GM19238 (cell line): ENCODE data around the gene DLG2.
"Not testable (repeated sequence)": the region's sequence is repeated elsewhere in the genome, so short reads cannot be mapped to it uniquely, and the experiment has no call there.

ENCODE experiments used
- DNase-seq: peaks from one replicate; pipeline ENCODE4 v3.0.0; 2011; ENCODE audit warnings: low spot score; ENCODE audit not compliant: insufficient read length

The DLG2 gene

DNA sequence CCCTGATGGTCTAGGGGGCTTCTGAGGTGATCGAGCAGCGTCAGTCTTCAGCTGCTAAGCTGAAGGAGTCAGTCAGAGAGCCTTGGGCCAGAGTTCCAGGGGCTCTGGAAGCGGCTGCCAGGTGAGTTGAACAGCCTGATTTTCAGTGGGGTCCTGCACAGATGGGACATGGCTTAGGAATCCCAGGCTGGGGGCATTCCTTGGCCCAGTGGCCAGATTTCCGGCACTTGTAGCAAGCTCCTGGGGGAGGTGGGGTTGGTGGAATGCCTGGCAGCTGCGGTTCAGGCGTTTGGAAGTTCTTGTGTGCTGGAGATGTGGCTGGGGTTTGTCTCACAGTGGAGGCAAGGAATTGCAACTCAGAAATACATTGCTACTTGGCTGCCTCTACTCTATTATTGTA is 2192.3 kb downstream of the DLG2 start:
- DNase-seq = not testable (repeated sequence)

DNA sequence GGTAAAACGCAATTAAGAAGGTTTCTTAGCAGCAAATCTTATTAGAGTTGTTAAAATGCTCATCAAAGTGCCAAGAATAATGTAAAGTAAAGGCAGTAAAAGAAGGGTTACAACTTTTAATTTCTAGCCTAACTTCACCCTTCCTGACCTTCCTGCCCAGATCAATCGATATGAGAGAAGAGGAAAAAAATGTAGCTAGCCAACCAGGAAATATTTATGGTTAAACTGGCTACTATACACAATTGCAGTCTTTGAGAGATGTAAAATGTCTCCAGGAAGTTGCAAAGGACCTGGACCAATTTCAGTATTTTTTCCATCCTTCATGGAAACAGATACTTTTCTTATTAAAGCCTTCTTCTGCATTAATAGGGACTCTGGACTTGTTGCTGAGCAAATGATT is 2199.2 kb downstream of the DLG2 start:
- no peak for DNase-seq

- DNase-seq = no peak
These were observed 2199.6 kb downstream of the DLG2 start for GRCh38 chr11:83427501-83427900.

- DNase-seq = no peak
These were observed 2202.0 kb downstream of the DLG2 start for GRCh38 chr11:83425137-83425466.

DNA sequence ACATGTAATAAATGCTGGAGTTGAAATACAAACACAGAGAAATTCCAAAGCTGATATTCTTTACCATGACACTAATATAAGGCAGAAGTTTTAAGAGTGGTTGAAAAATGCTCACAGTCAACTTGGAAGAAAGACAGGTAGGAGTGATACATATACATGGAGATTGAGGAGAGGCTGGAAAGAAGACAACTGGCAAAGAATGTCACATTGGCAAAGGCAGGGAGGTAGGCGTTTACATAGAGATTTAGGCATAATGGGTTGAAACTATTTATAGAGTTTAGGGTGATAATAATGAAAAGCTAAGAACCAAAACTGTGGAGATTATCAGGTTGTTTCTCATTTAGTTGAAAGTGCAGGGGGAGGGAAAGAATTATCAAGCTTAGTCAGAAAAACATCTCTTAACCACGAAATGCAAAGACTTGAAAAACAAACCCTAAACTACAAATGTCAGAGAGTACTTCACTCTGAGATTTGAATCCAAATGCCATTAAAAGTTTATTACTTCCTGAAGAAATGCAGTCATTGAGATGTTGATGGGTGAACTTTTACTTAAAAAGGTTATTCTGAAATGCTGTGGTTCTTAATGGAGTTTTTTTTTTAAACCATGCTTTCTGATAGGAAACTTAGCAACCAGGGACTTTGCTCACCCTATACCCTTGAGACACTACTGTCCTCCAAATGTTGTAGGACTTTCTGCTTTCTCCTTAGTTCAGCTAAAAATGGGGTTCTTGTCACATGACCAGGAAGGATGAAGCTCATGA is 2202.6 kb downstream of the DLG2 start:
- no peak for DNase-seq

GRCh38 chr11:83422641-83423040 is 2204.5 kb downstream of the DLG2 start:
- not testable (repeated sequence) for DNase-seq

- DNase-seq = no peak
These were observed 2216.3 kb downstream of the DLG2 start for GRCh38 chr11:83410605-83411565.

- DNase-seq = no peak
These were observed 2217.3 kb downstream of the DLG2 start for GRCh38 chr11:83409891-83410290.

DNA sequence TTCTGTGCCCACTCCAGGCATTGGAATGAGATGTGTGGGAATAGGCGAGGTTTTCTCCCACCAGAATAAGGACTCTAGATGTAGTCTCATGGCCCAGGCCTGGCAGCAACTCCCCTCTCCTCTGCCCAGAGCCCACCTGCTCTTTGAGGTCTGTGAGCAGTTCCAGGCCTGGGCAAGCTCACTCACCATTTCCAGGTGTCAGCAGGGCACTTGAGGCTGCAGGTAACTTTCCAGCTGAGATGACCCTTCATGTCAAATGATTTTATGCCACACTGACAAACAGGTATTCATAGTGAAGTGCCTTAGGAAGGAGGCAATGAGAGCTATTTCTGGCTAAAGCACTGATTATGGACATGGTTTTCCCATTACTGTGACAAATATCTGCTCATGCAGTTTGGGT is 2217.7 kb downstream of the DLG2 start:
- no peak for DNase-seq

DNA sequence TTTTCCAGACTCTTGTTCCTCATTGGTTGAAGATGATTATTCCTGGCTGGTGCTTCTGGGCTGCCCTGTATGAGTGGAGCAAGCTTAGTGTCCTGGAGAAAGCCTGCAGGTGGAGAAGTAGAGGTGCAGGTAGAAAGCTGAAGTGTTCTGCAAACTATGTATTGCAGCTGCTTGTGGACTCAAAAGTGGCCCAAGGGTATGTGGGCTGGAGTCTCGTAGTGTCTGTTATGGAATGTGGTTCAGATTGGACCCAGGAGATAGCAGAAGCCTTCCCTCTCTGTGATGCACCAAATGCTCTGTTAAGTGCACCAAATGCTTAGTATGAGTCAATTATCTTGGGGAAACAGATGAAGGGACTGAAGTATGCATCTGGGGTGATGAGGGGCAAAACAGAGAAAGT is 2218.2 kb downstream of the DLG2 start:
- no peak for DNase-seq
